Activated CD4-positive, alpha-beta T cell treated with anti-CD3 and anti-CD28 coated beads, Interleukin-2, amount 50 U/mL, for 4 hours (primary cell): Measurements from ENCODE around the gene NSUN3.

Experiments
- DNase-seq, 2 experiments: peaks; one replicate each; pipeline ENCODE4 v3.0.0-alpha.2; 2020

The NSUN3 gene

GRCh38 chr3:94130690-94131089, 67.8 kb downstream of the NSUN3 start:
- no peak for DNase-seq

GRCh38 chr3:94132777-94133176, 69.9 kb downstream of the NSUN3 start:
- no peak for DNase-seq

- no peak for DNase-seq
Measured at GRCh38 chr3:94136133-94136532, 73.3 kb downstream of the NSUN3 start.

GRCh38 chr3:94137377-94137776, 74.5 kb downstream of the NSUN3 start:
- no peak for DNase-seq

- DNase-seq = no peak
Measured at GRCh38 chr3:94146455-94146854, 83.6 kb downstream of the NSUN3 start.

GRCh38 chr3:94147012-94147411, 84.2 kb downstream of the NSUN3 start:
- DNase-seq = no peak

GRCh38 chr3:94150113-94150512, 87.3 kb downstream of the NSUN3 start:
- no peak for DNase-seq

GRCh38 chr3:94156626-94157025, 93.8 kb downstream of the NSUN3 start:
- no peak for DNase-seq

GRCh38 chr3:94158512-94158911, 95.7 kb downstream of the NSUN3 start:
- DNase-seq = no peak

- no peak for DNase-seq
Measured at GRCh38 chr3:94159062-94159828, 96.4 kb downstream of the NSUN3 start.

GRCh38 chr3:94162700-94163099, 99.8 kb downstream of the NSUN3 start:
- DNase-seq = no peak

GRCh38 chr3:94167346-94167745, 104.5 kb downstream of the NSUN3 start:
- no peak for DNase-seq

GRCh38 chr3:94167796-94168195, 104.9 kb downstream of the NSUN3 start:
- no peak for DNase-seq

GRCh38 chr3:94171954-94172353, 109.1 kb downstream of the NSUN3 start:
- no peak for DNase-seq

- DNase-seq = no peak
Measured at GRCh38 chr3:94172695-94173310, 109.9 kb downstream of the NSUN3 start.

GRCh38 chr3:94173673-94174434, 111.0 kb downstream of the NSUN3 start:
- DNase-seq = no peak

GRCh38 chr3:94175677-94176076, 112.8 kb downstream of the NSUN3 start:
- DNase-seq = no peak

- no peak for DNase-seq
Measured at GRCh38 chr3:94176988-94177745, 114.3 kb downstream of the NSUN3 start.
